Epidermal melanocyte (primary cell): ENCODE measurements around the gene ZNF260.
"Not testable (repeated sequence)": the region's sequence is repeated elsewhere in the genome, so short reads cannot be mapped to it uniquely, and the experiment has no call there.

Experiments
- DNase-seq: peaks from one replicate; pipeline ENCODE4 v3.0.0; 2011; ENCODE audit warnings: low spot score; ENCODE audit not compliant: insufficient read length

The ZNF260 gene

GRCh38 chr19:36528194-36528920, at the start of gene ZNF260:
ZNF260 (minus strand) TSS chr19:36528271; CDS start chr19:36515238, 13,033 bp downstream.
- peak; percentile 82 for DNase-seq

DNA sequence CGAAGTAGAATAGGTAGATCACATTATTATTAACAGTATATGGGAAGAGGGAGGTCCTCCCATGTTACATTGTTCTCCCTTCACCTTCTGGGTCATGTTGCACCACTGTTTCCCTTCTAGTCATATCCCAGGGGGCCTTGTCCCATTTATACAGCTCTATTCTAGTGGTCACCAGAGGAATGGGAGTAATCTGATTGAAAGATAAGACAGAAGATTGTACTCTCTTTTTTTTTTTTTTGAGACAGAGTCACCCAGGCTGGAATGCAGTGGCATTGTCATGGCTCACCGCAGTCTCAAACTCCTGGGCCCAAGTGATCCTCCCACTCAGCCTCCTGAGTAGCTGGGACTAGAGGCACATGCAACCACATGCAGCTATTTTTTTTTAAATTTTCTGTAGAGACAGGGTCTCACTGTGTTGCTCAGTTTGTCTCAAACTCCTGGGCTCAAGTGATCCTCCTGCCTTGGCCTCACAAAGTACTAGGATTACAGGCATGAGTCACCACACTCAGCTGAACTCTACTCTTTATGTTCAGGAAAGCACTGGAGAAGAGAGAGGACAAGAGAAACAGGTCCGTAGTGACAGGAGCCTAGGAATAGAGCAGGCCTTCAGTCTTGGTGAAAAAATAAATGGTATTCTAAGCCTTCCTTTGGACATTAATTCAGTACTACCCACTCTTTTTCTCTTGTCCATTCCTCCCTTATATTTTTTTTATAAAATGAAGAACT, 49.4 kb upstream of the ZNF260 start:
- no peak for DNase-seq

DNA sequence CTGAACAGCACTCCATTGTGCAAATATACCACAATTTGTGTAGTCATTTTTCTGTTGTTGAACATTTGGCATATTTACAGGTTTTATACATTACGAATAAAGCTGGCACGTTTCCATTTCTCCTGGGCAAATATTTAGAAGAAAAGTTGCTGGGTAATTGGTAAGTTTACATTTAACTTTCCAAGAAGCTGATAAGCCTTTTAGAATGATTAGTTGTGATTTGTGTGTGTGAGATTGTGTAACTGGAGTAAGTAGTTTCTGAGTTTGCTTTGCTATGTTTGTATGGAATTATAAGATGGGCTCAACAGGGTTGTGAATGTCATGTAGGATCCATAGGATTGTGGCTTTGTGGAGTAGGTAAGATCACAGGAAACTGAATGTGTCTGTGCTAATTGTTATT, 46.7 kb upstream of the ZNF260 start:
- no peak for DNase-seq

DNA sequence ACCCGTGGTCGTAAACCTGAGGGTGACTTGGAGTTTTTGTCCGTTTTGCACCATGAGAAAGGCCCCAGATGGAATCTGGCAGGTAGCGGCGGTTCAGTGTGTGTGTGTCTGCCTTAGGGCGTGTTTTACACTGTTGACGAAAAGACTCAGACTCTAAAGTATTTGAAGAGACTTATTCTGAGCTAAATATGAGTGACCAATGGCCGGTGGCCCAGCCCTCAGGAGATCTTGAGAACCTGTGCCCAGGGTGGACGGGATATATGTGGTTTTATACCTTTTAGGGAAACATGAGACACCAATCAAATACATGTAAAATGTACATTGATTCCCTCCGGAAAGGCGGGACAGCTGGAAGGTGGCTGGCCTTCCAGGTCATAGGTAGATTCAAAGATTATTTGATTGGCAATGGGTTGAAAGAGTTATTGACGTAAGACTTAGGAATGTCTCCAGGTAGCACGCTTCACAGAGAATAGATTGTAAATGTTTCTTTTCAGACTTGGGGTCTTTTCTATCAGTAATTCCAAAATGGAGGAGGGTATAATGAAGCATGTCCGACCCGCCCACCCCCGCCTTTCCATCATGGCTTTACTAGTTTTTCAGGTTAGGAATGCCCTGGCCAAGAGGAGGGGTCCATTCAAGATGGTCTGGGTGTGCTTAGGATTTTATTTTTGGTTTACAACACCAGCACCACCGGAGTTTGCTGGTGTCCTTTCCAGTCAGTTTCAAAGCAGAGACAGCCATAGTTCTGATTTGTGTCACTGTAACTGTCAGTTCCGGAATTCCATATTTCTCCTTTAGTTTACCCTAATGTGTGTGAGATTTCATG, 46.0 kb upstream of the ZNF260 start:
- DNase-seq: no peak

GRCh38 chr19:36573020-36573894, 45.2 kb upstream of the ZNF260 start, which contains the start of gene ZNF529:
ZNF529 (minus strand) TSS chr19:36573292; CDS start chr19:36572346, 946 bp downstream.
- peak; percentile 88 for DNase-seq

DNA sequence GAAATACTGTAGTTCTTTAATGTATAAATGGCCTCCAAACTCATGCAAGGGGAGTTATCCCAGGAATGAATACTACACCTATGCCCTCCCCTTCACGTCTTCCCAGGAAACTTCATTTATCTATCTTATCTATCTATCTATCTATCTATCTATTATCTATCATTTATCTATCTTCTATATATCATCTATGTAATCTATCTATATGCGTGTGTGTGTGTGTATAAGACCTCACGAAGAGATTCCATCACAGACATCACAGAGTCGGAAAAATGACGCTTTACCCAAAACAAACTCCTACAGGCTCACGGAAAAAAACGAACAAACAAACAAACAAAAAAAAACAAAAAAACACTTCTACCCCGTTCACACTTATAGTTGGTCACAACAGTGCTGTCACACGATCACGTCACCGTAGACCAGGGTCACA, 44.5 kb upstream of the ZNF260 start:
- DNase-seq: no peak

DNA sequence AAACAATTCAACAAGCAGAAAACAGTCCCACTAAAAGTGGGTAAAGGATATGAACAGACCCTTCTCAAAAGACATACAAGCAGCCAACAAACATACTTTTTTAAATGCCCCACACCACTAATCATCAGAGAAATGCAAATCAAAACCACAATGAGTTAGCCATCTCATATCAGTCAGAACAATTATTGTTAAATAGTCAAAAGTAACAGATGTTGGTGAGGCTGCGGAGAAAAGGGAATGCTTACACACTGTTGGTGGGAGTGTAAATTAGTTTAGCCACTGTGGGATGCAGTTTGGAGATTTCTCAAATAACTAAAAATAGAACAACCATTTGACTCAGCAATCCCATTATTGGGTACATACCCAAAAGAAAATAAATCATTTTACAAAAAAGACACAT, 36.3 kb upstream of the ZNF260 start:
- no peak for DNase-seq

DNA sequence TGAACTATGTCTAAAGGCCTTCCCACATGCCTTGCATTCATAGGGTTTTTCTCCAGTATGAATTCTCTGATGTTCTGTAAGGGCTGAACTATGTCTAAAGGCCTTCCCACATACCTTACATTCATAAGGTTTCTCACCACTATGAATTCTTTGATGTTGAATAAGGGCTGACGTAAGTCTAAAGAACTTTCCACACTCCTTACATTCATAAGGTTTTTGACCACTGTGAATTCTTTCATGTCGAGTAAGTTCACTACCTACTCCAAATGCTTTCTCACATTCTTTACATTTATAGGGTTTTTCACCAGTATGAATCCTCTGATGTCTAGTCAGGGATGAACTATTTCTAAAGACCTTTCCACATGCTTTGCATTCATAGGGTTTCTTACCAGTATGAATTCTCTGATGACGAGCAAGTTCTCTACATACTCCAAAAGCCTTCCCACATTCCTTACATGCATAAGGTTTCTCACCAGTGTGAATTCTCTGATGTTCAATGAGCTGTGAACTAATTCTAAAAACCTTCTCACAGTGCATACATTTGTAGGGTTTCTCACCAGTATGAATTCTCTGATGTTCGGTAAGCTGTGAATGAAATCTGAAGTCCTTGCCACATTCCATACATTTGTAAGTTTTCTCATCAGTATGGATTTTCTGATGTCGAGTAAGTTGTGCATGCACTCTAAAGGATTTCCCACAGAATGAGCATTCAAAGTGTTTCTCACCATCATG, 19.1 kb upstream of the ZNF260 start:
- no peak for DNase-seq

DNA sequence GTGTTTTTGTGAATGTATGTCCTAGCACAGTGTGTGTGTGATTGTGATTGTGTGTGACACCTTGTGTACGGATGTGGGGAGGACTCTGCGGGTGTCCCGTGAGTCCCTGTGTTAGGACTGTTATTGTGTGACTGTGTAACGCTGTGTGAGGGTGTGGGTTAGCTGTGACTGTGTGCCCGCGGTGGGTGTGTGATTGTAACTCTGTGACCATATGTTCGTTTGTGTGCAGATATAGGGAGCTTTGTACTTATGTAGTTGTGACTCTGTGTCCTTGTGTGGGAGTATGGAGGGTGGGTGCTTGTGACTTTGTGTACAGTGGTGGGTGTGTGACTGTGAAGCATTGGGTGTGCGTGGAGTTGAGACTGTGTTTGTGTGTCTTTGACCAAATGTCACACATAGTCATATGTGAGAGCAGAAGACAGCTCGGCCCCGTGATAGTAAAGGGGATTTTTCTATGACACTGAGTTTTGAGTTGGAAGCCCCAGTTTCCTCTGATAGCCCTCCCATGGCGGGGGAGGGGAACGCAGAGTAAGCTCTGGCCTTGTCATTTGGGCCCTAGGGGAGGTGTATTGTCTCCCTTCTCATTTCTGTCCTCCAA, 949 bp upstream of the ZNF260 start:
- no peak for DNase-seq

DNA sequence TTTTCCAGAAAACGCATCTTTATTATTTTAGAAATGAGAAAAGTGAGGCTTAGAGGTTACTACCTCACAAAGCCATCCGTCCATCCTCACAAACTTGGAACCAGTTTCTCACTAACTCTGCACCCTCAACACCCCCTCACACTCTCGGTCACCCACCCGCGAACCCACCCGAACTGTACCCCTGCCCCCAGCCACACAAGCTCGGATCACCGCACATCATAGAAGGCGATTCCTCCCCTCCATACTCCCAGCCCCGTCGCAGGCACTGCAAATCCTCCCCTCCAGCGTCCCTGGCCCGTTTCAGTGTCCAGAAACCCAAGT, 238 bp downstream of the ZNF260 start:
- DNase-seq: no peak

DNA sequence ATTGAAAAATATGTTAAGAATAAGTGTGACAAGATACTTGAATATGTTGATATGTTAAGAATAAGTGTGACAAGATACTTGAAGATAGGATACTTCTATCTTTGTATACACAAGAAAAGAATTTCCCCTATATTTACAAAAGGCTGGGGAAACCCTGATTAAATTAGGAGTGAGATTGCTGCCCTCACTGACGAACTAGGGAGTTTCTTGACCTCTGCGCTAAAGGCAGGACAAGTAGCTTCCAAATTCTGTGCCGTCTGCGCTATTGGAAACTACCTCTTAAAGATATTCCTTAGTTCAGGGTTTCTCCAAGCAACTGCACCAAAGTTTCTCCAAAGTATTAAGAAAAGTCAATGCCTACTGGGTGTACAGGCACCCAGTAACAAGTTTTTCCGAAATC, 730 bp downstream of the ZNF260 start:
- DNase-seq: no peak

DNA sequence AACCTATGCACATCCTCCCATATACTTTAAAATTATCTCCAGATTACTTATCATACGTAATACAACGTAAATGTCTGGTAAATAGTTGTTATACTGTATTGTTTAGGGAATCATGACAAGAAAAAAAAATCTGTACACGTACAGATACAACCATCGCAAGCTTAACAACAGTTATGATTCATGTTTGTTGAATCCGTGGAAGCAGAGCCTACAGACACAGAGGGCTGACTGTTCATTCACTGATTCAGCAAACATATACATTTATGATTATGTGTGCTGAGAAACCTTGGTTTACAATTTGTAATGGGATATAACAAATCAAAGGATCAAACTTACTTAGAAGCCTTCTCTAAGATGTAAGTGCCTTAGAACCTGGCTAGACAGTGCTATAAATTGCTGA, 1.5 kb downstream of the ZNF260 start:
- DNase-seq: no peak

DNA sequence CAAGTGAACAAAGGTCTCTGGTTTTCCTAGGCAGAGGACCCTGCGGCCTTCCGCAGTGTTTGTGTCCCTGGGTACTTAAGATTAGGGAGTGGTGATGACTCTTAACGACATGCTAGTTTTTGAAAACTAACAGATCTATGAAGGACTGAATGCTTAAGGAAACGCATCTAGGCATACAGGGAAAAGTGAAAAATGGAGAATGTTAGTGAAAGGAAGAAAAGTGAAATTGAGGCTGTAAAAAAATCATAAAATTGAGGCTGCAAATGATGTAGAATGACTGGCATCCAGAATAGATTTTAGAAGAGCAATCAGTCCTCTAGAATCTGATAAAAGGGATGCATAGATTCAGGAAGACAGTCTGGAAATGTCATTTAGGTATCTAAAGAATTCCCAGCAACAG, 3.5 kb downstream of the ZNF260 start:
- no peak for DNase-seq

DNA sequence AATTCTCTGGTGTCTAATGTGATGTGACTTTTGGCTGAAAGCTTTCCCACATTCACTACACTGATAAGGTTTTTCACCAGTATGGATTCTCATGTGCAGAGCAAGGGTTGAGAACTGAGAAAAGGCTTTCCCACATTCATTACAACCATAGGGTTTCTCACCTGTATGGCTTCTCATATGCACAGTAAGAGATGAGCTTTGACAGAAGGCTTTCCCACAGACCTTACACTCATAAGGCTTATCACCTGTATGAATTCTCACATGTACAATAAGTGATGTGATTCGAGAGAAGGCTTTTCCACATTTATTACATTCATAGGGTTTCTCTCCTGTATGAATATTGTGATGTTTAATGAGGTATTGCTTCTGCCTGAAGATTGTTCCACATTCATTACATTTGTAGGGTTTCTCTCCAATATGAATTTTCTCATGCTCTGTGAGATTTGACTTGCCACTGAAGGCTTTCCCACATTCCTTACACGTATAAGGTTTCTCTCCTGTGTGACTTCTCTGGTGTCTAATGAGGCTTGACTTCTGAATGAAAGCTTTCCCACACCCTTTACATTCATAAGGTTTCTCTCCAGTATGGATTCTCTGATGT, 14.0 kb downstream of the ZNF260 start:
- DNase-seq: no peak

GRCh38 chr19:36508325-36508724, 19.7 kb downstream of the ZNF260 start:
- no peak for DNase-seq

DNA sequence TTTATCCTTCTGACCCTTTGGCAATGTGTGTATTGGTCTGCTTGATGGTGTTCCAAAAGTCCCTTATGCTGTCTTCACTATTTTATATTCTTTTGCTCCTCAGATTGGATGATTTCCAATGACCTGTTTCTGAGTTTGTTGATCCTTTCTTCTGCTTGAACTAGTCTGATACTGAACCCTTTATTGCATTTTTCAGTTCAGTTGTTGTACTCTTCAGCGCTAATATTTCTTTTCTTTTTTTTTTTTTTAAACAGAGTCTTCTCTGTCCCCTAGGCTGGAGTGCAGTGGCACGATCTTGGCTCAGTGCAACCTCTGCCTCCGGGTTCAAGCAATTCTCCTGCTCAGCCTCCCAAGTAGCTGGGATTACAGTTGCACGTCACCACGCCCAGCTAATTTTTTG, 26.1 kb downstream of the ZNF260 start:
- no peak for DNase-seq

GRCh38 chr19:36497001-36497400, 31.1 kb downstream of the ZNF260 start:
- no peak for DNase-seq

GRCh38 chr19:36492689-36493453, 35.2 kb downstream of the ZNF260 start:
- not testable (repeated sequence) for DNase-seq

- not testable (repeated sequence) for DNase-seq
Measured at GRCh38 chr19:36490846-36491245, 37.2 kb downstream of the ZNF260 start.
